A549 (cell line): ENCODE data around the gene STK4. TPM values are rescaled to one million over a fixed set of nuclear protein-coding genes. Genes with fewer than 3 reads are reported as not detected.

Source experiments
- ATAC-seq, 2 experiments: fragments of 200-7000 bp in 1 of 2; fragments of >200 bp in 1 of 2; cut with Nextera tagmentation in 1 of 2; cut with Tn5 transposase in 1 of 2; 3 replicates each; pipeline versions ENCODE4 v1.8.0 to v1.9.1; 2018 to 2020; ENCODE audit warnings: mild to moderate bottlenecking in 1 of 2, moderate library complexity in 1 of 2
- CTCF ChIA-PET: fragments of 300-600 bp; sonication (Branson Sonifier 250); formaldehyde crosslinking; extraction: SDS; loops from one replicate; lab custom pipeline; 2021; ENCODE audit warnings: antibody characterized with exemption, inconsistent platforms; lab: Yijun Ruan, JAX
- POLR2A ChIA-PET: fragments of 350-600 bp; formaldehyde crosslinking; extraction: SDS; loops from one replicate; lab custom pipeline; 2021; ENCODE audit warnings: antibody characterized with exemption, inconsistent platforms; lab: Yijun Ruan, JAX
- DNase-seq, 2 experiments: peaks; one replicate each; pipeline versions ENCODE4 v3.0.0 to v3.0.0-alpha.2; 2011 to 2016; ENCODE audit warnings: low read depth in 1 of 2, low spot score in 1 of 2
- FAIRE-seq: peaks from 2 replicates; lab custom pipeline; 2011; peaks lifted over from hg19 to GRCh38; lab: Jason Lieb, UNC
- H3K27ac ChIP-seq, 2 experiments: fragments of >200 bp; sonication (Bioruptor Twin); formaldehyde crosslinking; 3 replicates each; pipeline ENCODE4 v1.5.1; 2016 to 2017
- H3K4me1 ChIP-seq: fragments of >200 bp; sonication (Bioruptor Twin); formaldehyde crosslinking; 3 replicates; pipeline ENCODE4 v1.6.1; 2016
- H3K4me2 ChIP-seq: fragments of >200 bp; sonication (Bioruptor Twin); formaldehyde crosslinking; 3 replicates; pipeline ENCODE4 v1.6.1; 2016
- H3K4me3 ChIP-seq: fragments of >200 bp; sonication (Bioruptor Twin); formaldehyde crosslinking; 3 replicates; pipeline ENCODE4 v1.5.1; 2016
- H3K9me3 ChIP-seq: fragments of >200 bp; sonication (Bioruptor Twin); formaldehyde crosslinking; 3 replicates; pipeline ENCODE4 v1.6.1; 2016
- ATOH8 ChIP-seq: fragments of 250-450 bp; sonication (Bioruptor Pico); IDR thresholded peaks from 2 replicates; pipeline ENCODE4 v1.5.0; 2020; ENCODE audit warnings: low read depth, mild to moderate bottlenecking, moderate library complexity
- CHD2 ChIP-seq: fragments of 150-350 bp; IDR thresholded peaks from 2 replicates; pipeline ENCODE4 v1.6.1; 2014; ENCODE audit warnings: low read length; ENCODE audit not compliant: partially characterized antibody
- E2F6 ChIP-seq: IDR thresholded peaks from 2 replicates; pipeline ENCODE4 v1.6.1; 2012; ENCODE audit warnings: low read depth, borderline replicate concordance
- EHF ChIP-seq: fragments of 250-450 bp; sonication (Bioruptor Pico); IDR thresholded peaks from 2 replicates; pipeline ENCODE4 v1.5.0; 2020; ENCODE audit warnings: mild to moderate bottlenecking
- EHMT2 ChIP-seq: fragments of 200-600 bp; sonication (generic); IDR thresholded peaks from 2 replicates; pipeline ENCODE4 v1.6.1; 2016; ENCODE audit warnings: antibody characterized with exemption, low read depth, mild to moderate bottlenecking, moderate library complexity
- FOSB ChIP-seq: fragments of 250-450 bp; sonication (Bioruptor Pico); IDR thresholded peaks from 2 replicates; pipeline ENCODE4 v1.5.0; 2020; ENCODE audit warnings: mild to moderate bottlenecking, moderate library complexity
- FOXS1 ChIP-seq: fragments of 250-450 bp; sonication (Bioruptor Pico); IDR thresholded peaks from 2 replicates; pipeline ENCODE4 v1.5.0; 2020; ENCODE audit warnings: mild to moderate bottlenecking, moderate library complexity
- GATA3 ChIP-seq: IDR thresholded peaks from 2 replicates; pipeline ENCODE4 v1.6.1; 2012; ENCODE audit warnings: borderline replicate concordance
- HDAC2 ChIP-seq: fragments of 200-600 bp; sonication (generic); IDR thresholded peaks from 2 replicates; pipeline ENCODE4 v1.6.1; 2016
- HES2 ChIP-seq: fragments of >200 bp; sonication (Bioruptor Twin); formaldehyde crosslinking; IDR thresholded peaks from 2 replicates; pipeline ENCODE4 v1.6.1; 2016
- HEYL ChIP-seq: fragments of 250-450 bp; sonication (Bioruptor Pico); IDR thresholded peaks from 2 replicates; pipeline ENCODE4 v1.8.0; 2021; ENCODE audit warnings: mild to moderate bottlenecking, moderate library complexity
- HMGXB4 ChIP-seq: fragments of 250-450 bp; sonication (Bioruptor Pico); IDR thresholded peaks from 2 replicates; pipeline ENCODE4 v1.5.0; 2021; ENCODE audit warnings: mild to moderate bottlenecking, moderate library complexity, borderline replicate concordance
- KDM5A ChIP-seq: fragments of 200-600 bp; sonication (generic); IDR thresholded peaks from 2 replicates; pipeline ENCODE4 v1.6.1; 2016; ENCODE audit warnings: antibody characterized with exemption, mild to moderate bottlenecking
- MYC ChIP-seq: IDR thresholded peaks from 2 replicates; pipeline ENCODE4 v1.6.1; 2012; ENCODE audit warnings: mild to moderate bottlenecking, inconsistent platforms, low read length, improper control_type of control experiment, borderline replicate concordance
- NPAS2 ChIP-seq: fragments of 250-450 bp; sonication (Bioruptor Pico); IDR thresholded peaks from 2 replicates; pipeline ENCODE4 v1.8.0; 2022; ENCODE audit warnings: mild to moderate bottlenecking, moderate library complexity, borderline replicate concordance
- NR3C1 ChIP-seq: fragments of >200 bp; sonication (Bioruptor Twin); formaldehyde crosslinking; IDR thresholded peaks from 3 replicates; pipeline ENCODE4 v1.6.1; 2017
- POLR2AphosphoS2 ChIP-seq: conservative IDR thresholded peaks from 2 replicates; pipeline ENCODE4 v1.6.1; 2012; ENCODE audit warnings: low read length, improper control_type of control experiment, inconsistent platforms
- RAD21 ChIP-seq, 2 experiments: fragments of >200 bp in 1 of 2; sonication (Bioruptor Twin) in 1 of 2; formaldehyde crosslinking in 1 of 2; IDR thresholded peaks in 1 of 2; conservative IDR thresholded peaks in 1 of 2; 2 replicates in 1 of 2; 3 replicates in 1 of 2; pipeline ENCODE4 v1.6.1; 2012 to 2018; ENCODE audit warnings: inconsistent platforms in 1 of 2
- RARB ChIP-seq: fragments of 250-450 bp; sonication (Bioruptor Pico); IDR thresholded peaks from 2 replicates; pipeline ENCODE4 v1.8.0; 2021; ENCODE audit warnings: mild to moderate bottlenecking, moderate library complexity
- RFX5 ChIP-seq: fragments of 450-650 bp; IDR thresholded peaks from 2 replicates; pipeline ENCODE4 v1.7.1; 2014; ENCODE audit warnings: antibody characterized with exemption, mild to moderate bottlenecking, moderate library complexity
- SMC3 ChIP-seq: fragments of >200 bp; sonication (Bioruptor Twin); formaldehyde crosslinking; IDR thresholded peaks from 3 replicates; pipeline ENCODE4 v1.6.1; 2018; ENCODE audit warnings: inconsistent platforms
- SREBF2 ChIP-seq: fragments of 450-650 bp; IDR thresholded peaks from 2 replicates; pipeline ENCODE4 v1.6.1; 2014; ENCODE audit warnings: mild to moderate bottlenecking, moderate library complexity
- ZC3H11A ChIP-seq: fragments of 450-650 bp; IDR thresholded peaks from 2 replicates; pipeline ENCODE4 v1.6.1; 2014; ENCODE audit warnings: antibody characterized with exemption, mild to moderate bottlenecking
- ZFP36 ChIP-seq: fragments of 450-650 bp; IDR thresholded peaks from 2 replicates; pipeline ENCODE4 v1.6.1; 2014; ENCODE audit warnings: borderline replicate concordance; ENCODE audit not compliant: partially characterized antibody
- ZNF302 ChIP-seq: fragments of 250-450 bp; sonication (Bioruptor Pico); IDR thresholded peaks from 2 replicates; pipeline ENCODE4 v1.9.0; 2021; ENCODE audit warnings: inconsistent platforms, mild to moderate bottlenecking, moderate library complexity
- ZSCAN20 ChIP-seq: fragments of 250-450 bp; sonication (Bioruptor Pico); IDR thresholded peaks from 2 replicates; pipeline ENCODE4 v1.8.0; 2022; ENCODE audit warnings: mild to moderate bottlenecking, moderate library complexity
- WGBS: methylation state at CpG from one replicate; pipeline ENCODE4 v1.1.6; 2017; ENCODE audit errors: missing lambda C conversion rate; 5-methylcytosine and 5-hydroxymethylcytosine counted together
- polyA plus RNA-seq, 4 experiments: library from polyadenylated mRNA; depleted of rRNA in 3 of 4; stranded (reverse); fragments of >200 nt; fragmentation: RNase III in 1 of 4; extraction: RNeasy Plus Mini Kit Qiagen cat#74134 plus additional on column Dnase treatment in 1 of 4; gene quantifications; 2 replicates in 3 of 4; 3 replicates in 1 of 4; pipeline ENCODE4 v1.2.3, GENCODE V29; 2011 to 2017

Gene STK4
- polyA plus RNA-seq, 2 of the 4 experiments (the other 2 are of a cell fraction) = 14.5 to 34.5 TPM

GRCh38 chr20:45087814-45088213, 121.5 kb downstream of the STK4 start:
- H3K4me2 ChIP-seq = no peak overlapping the region
- ChIA-PET POLR2A (no interaction called here), CTCF (interaction anchor here (1.0 to 3.1 kb wide), 4 partner anchors 8 to 203 kb away, joined by 3 to 21 read pairs (median 4); no protein-coding TSS in a partner anchor)
- no peak for DNase-seq
- ATAC-seq = no peak
- H3K4me3 ChIP-seq = no peak overlapping the region
- TF ChIP-seq ZSCAN20 = no peak
- no peak for TF ChIP-seq FOXS1
- TF ChIP-seq KDM5A = no peak
- no peak for TF ChIP-seq ATOH8
- no peak for TF ChIP-seq RARB
- H3K27ac ChIP-seq = no peak overlapping the region
- peaks cover under 1% of the 10 kb centered on the region; the same call in 1 of the 3 replicates for H3K9me3 ChIP-seq
- 88% methylated on average over 1 of the region's 1 CpG for WGBS
- no peak for FAIRE-seq
- no peaks in the 10 kb centered on the region for H3K4me1 ChIP-seq

DNA sequence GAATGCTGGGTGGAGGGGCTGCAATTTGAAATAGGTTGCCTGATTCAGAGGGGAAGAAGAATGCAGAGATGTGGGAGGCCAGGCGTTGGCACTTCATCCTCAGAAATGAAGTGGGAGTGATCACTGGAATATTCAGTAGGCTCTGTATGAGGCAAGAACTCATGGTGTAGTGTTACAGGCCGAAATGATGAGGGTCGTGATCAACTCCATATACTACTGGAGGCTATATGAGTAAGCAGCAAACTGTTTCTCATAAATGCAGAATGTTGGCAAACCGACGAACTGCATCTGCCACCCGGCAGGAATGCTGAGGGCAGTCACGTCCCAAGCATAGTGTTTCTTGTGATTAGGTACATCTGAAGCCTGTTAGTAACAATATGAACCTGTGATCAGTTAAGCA, 121.9 kb downstream of the STK4 start:
- ATAC-seq = no peak
- no peak overlapping the region for H3K27ac ChIP-seq

GRCh38 chr20:45090481-45090880, 124.2 kb downstream of the STK4 start:
- no peak for ATAC-seq
- FAIRE-seq = no peak
- Histone ChIP-seq H3K4me2 (no peak overlapping the region), H3K9me3 (no peaks in the 10 kb centered on the region), H3K27ac (no peak overlapping the region), H3K4me1 (no peaks in the 10 kb centered on the region), H3K4me3 (no peak overlapping the region)
- TF ChIP-seq RAD21 (conservative IDR thresholded peaks at IDR 0.05 in 1 of 2, IDR thresholded peaks at IDR 0.05 in 1 of 2) = no peak
- WGBS = 95% methylated on average over 3 of the region's 3 CpGs
- DNase-seq = no peak
- POLR2A ChIA-PET = no interaction called here
- CTCF ChIA-PET = interaction anchor here (8.8 kb wide), 1 partner anchor 46 kb away, joined by 197 read pairs; no protein-coding TSS in a partner anchor

More for the DNA sequence above, 121.9 kb downstream of the STK4 start:
- POLR2A ChIA-PET = no interaction called here
- FAIRE-seq = no peak
- Histone ChIP-seq H3K4me3 (no peak overlapping the region), H3K4me2 (no peak overlapping the region), H3K9me3 (no peaks in the 10 kb centered on the region), H3K4me1 (no peaks in the 10 kb centered on the region)
- CTCF ChIA-PET = interaction anchor here (0.7 to 3.1 kb wide), 5 partner anchors 8 to 45 kb away, joined by 3 to 21 read pairs (median 4); no protein-coding TSS in a partner anchor
- 87% methylated on average over 7 of the region's 7 CpGs for WGBS
- DNase-seq = no peak
- TF ChIP-seq HMGXB4 (CRISPR knock-in tag) (no peak), FOXS1 (no peak), EHF (CRISPR knock-in tag) (no peak), EHMT2 (no peak), HES2 (no peak), E2F6 (no peak), CHD2 (no peak)

DNA sequence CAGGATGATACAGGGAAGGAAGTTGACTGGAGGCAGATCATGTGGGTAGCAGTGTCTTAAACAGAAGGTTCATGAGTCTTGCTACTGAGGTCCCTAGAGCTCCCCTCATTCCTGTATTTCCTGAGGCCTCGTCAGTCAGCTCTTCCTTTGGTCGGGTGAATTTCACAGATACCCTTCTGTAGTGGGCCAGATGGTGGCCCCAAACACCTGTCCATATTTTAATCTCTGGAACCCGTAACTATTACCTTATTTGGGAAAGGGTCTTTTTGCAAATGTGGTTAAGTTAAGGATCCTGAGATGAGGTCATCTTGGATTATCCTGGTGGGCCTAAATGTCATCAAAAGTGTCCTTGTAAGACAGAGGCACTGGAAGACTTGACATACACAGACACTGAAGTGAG, 125.1 kb downstream of the STK4 start:
- no peaks in the 10 kb centered on the region for H3K4me1 ChIP-seq
- CTCF ChIA-PET = interaction anchor here (0.6 to 8.8 kb wide), 4 partner anchors 19 to 202 kb away, joined by 3 to 197 read pairs (median 129); partner anchors contain the start of gene WFDC5
- FAIRE-seq = no peak

More for the DNA sequence above, 125.1 kb downstream of the STK4 start:
- no peaks in the 10 kb centered on the region for H3K9me3 ChIP-seq
- no peak overlapping the region for H3K4me3 ChIP-seq
- H3K4me2 ChIP-seq = no peak overlapping the region
- POLR2A ChIA-PET = no interaction called here
- WGBS = 84% methylated on average over 3 of the region's 3 CpGs
- ATAC-seq = no peak
- H3K27ac ChIP-seq = no peak overlapping the region
- no peak for TF ChIP-seq ZC3H11A
- no peak for TF ChIP-seq NR3C1
- no peak for TF ChIP-seq HEYL
- no peak for TF ChIP-seq MYC
- no peak for TF ChIP-seq RFX5
- TF ChIP-seq SMC3 = no peak
- no peak for TF ChIP-seq ZNF302
- no peak for TF ChIP-seq FOSB (CRISPR knock-in tag)
- TF ChIP-seq E2F6 = no peak
- no peak for TF ChIP-seq HDAC2
- TF ChIP-seq GATA3 = no peak
- no peak for TF ChIP-seq NPAS2 (CRISPR knock-in tag)
- TF ChIP-seq POLR2AphosphoS2 = no peak
- no peak for TF ChIP-seq ZFP36
- TF ChIP-seq SREBF2 = no peak
- no peak for TF ChIP-seq FOXS1
- no peak for DNase-seq
